Bronchial epithelial cell (primary cell): ENCODE measurements around the gene CUL7. TPM values are rescaled to one million over a fixed set of nuclear protein-coding genes. Genes with fewer than 3 reads are reported as not detected.
"Not testable (repeated sequence)": the region's sequence is repeated elsewhere in the genome, so short reads cannot be mapped to it uniquely, and the experiment has no call there.

Experiments
- DNase-seq: peaks from one replicate; pipeline ENCODE4 v3.0.0-alpha.2; 2010; ENCODE audit warnings: low read depth
- FAIRE-seq: peaks from 2 replicates; lab custom pipeline; 2011; peaks lifted over from hg19 to GRCh38; lab: Jason Lieb, UNC
- H3K27me3 ChIP-seq: 2 replicates; pipeline ENCODE4 v1.5.1; 2011; ENCODE audit warnings: low read length; ENCODE audit not compliant: control insufficient read depth, insufficient read depth
- H3K36me3 ChIP-seq: 2 replicates; pipeline ENCODE4 v1.5.1; 2011; ENCODE audit warnings: low read length; ENCODE audit not compliant: control insufficient read depth, insufficient read depth
- H3K4me3 ChIP-seq: 2 replicates; pipeline ENCODE4 v1.5.1; 2011; ENCODE audit warnings: mild to moderate bottlenecking, low read depth, low read length, control low read depth
- CTCF ChIP-seq: IDR thresholded peaks from 2 replicates; pipeline ENCODE4 v1.5.1; 2011; ENCODE audit warnings: mild to moderate bottlenecking, moderate library complexity, low read length, control low read depth, inconsistent platforms; ENCODE audit not compliant: insufficient read depth, severe bottlenecking
- total RNA-seq: library from RNA; depleted of rRNA; stranded (reverse); fragments of >200 nt; gene quantifications from 2 replicates; pipeline ENCODE4 v1.2.1, GENCODE V29; 2014

The CUL7 gene
- total RNA-seq, 1 donor from 2014 or later: 20.5 TPM

GRCh38 chr6:43047998-43048397 lies 5.7 kb downstream of the CUL7 start:
- FAIRE-seq (no peak), DNase-seq (no peak)
- Histone ChIP-seq H3K27me3 (no peaks in the 10 kb centered on the region), H3K36me3 (peaks cover 43% of the 10 kb centered on the region), H3K4me3 (no peak overlapping the region)
- no peak for TF ChIP-seq CTCF

GRCh38 chr6:43045371-43045930 lies 8.2 kb downstream of the CUL7 start:
- TF ChIP-seq CTCF: no peak
- Histone ChIP-seq H3K27me3 (no peaks in the 10 kb centered on the region), H3K36me3 (peaks cover 46% of the 10 kb centered on the region), H3K4me3 (no peak overlapping the region)
- FAIRE-seq: no peak
- DNase-seq: no peak

GRCh38 chr6:43043310-43043709 lies 10.3 kb downstream of the CUL7 start:
- FAIRE-seq: no peak
- TF ChIP-seq CTCF: no peak
- DNase-seq: no peak
- H3K4me3 ChIP-seq: no peak overlapping the region
- H3K27me3 ChIP-seq: no peaks in the 10 kb centered on the region
- H3K36me3 ChIP-seq: peaks cover 42% of the 10 kb centered on the region

GRCh38 chr6:43041475-43041874 lies 12.2 kb downstream of the CUL7 start:
- not testable (repeated sequence) for DNase-seq, FAIRE-seq, H3K27me3 ChIP-seq, H3K4me3 ChIP-seq
- peaks cover 39% of the 10 kb centered on the region for H3K36me3 ChIP-seq

- no peak for TF ChIP-seq CTCF
- Histone ChIP-seq H3K36me3 (peaks cover 32% of the 10 kb centered on the region), H3K4me3 (no peak overlapping the region), H3K27me3 (no peaks in the 10 kb centered on the region)
- DNase-seq (no peak), FAIRE-seq (peak; percentile 80)
Measured at GRCh38 chr6:43040542-43041257, 13.0 kb downstream of the CUL7 start.

GRCh38 chr6:43038727-43039126 lies 14.9 kb downstream of the CUL7 start:
- TF ChIP-seq CTCF: no peak
- Histone ChIP-seq H3K4me3 (no peak overlapping the region), H3K36me3 (peaks cover 30% of the 10 kb centered on the region), H3K27me3 (no peaks in the 10 kb centered on the region)
- DNase-seq (no peak), FAIRE-seq (no peak)
